ENCODE results near the gene CASZ1.

Gene CASZ1

GRCh38 chr1:10671622-10672342 is 124.7 kb downstream of the CASZ1 start:
- Histone ChIP-seq H3K27me3 (replicated peaks) (peaks cover 10% of the 10 kb centered on the region), H3K27ac (no peak overlapping the region), H3K4me3 (ENCODE audit: low read depth, low read length) (no peak overlapping the region), H3K36me3 (replicated peaks) (no peaks in the 10 kb centered on the region)
- DNase-seq: no peak
- in situ Hi-C loops (cut with HindIII; ENCODE audit: low pct_ligation_motif_present, low sequenced_read_pairs): no loop called here
- TF ChIP-seq, protein P1, sequence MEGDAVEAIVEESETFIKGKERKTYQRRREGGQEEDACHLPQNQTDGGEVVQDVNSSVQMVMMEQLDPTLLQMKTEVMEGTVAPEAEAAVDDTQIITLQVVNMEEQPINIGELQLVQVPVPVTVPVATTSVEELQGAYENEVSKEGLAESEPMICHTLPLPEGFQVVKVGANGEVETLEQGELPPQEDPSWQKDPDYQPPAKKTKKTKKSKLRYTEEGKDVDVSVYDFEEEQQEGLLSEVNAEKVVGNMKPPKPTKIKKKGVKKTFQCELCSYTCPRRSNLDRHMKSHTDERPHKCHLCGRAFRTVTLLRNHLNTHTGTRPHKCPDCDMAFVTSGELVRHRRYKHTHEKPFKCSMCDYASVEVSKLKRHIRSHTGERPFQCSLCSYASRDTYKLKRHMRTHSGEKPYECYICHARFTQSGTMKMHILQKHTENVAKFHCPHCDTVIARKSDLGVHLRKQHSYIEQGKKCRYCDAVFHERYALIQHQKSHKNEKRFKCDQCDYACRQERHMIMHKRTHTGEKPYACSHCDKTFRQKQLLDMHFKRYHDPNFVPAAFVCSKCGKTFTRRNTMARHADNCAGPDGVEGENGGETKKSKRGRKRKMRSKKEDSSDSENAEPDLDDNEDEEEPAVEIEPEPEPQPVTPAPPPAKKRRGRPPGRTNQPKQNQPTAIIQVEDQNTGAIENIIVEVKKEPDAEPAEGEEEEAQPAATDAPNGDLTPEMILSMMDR (IDR thresholded peaks at IDR 0.05; ENCODE audit: low read depth, low read length, missing control alignments): no peak

DNA sequence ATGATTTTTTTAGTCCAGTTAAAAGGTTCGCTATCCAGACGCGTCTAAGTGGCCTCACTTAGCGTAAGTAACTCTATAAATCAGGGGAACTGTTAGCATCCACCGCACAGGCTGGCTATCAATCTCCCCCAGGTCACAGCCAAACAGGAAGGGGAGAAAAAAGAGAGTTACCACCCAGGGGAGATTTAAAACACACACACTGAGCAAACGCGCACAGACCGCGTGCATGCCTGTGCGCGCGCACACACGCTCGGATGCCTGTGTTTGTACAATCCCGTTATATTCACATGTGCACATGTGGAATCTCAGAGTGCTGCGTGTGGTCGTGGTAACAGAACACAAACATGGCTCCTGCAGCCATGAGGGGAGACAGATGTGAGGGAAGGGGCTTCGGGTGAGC is 125.4 kb downstream of the CASZ1 start:
- no peak overlapping the region for H3K4me3 ChIP-seq (ENCODE audit: low read depth, low read length)
- no peak overlapping the region for H3K27ac ChIP-seq
- H3K36me3 ChIP-seq (replicated peaks): no peaks in the 10 kb centered on the region
- TF ChIP-seq, protein P1 (IDR thresholded peaks at IDR 0.05; ENCODE audit: low read depth, low read length, missing control alignments): no peak
- H3K27me3 ChIP-seq (replicated peaks): peaks cover 10% of the 10 kb centered on the region
- in situ Hi-C loops (cut with HindIII; ENCODE audit: low pct_ligation_motif_present, low sequenced_read_pairs): no loop called here
- no peak for DNase-seq

DNA sequence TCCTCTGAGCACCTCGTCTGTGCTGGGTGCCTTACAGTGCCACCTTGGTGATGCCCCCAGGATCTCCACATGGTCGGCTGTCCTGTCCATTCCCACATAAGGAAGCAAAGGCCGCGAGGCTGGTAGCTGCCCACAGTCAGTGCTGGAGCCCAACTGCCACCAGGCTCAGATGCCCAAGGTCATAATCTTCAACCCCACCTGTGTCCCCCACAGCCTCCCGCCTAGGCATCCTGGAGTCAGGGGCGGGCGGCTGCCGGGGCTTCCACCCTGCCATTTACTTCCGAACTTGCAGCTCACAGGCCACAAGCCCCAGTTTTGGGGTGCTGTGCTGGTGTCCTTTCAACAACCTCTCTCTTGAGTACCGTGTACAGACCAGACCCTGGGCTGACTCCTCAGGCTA is 126.3 kb downstream of the CASZ1 start:
- H3K4me3 ChIP-seq (ENCODE audit: low read depth, low read length): no peak overlapping the region
- no peak for DNase-seq
- TF ChIP-seq, protein P1 (IDR thresholded peaks at IDR 0.05; ENCODE audit: low read depth, low read length, missing control alignments): no peak
- H3K27me3 ChIP-seq (replicated peaks): peaks cover 10% of the 10 kb centered on the region
- no peak overlapping the region for H3K27ac ChIP-seq
- in situ Hi-C loops (cut with HindIII; ENCODE audit: low pct_ligation_motif_present, low sequenced_read_pairs): no loop called here
- H3K36me3 ChIP-seq (replicated peaks): no peaks in the 10 kb centered on the region

- in situ Hi-C loops (cut with HindIII; ENCODE audit: low pct_ligation_motif_present, low sequenced_read_pairs): no loop called here
- H3K27me3 ChIP-seq (replicated peaks): peaks cover 10% of the 10 kb centered on the region
- TF ChIP-seq, protein P1 (IDR thresholded peaks at IDR 0.05; ENCODE audit: low read depth, low read length, missing control alignments): no peak
- H3K36me3 ChIP-seq (replicated peaks): no peaks in the 10 kb centered on the region
- no peak overlapping the region for H3K27ac ChIP-seq
- no peak overlapping the region for H3K4me3 ChIP-seq (ENCODE audit: low read depth, low read length)
- DNase-seq: no peak
These were observed 126.9 kb downstream of the CASZ1 start for GRCh38 chr1:10669570-10669969.

GRCh38 chr1:10667861-10668761 is 128.3 kb downstream of the CASZ1 start:
- in situ Hi-C loops (cut with HindIII; ENCODE audit: low pct_ligation_motif_present, low sequenced_read_pairs): no loop called here
- no peak for DNase-seq
- TF ChIP-seq, protein P1 (IDR thresholded peaks at IDR 0.05; ENCODE audit: low read depth, low read length, missing control alignments): no peak
- Histone ChIP-seq H3K4me3 (ENCODE audit: low read depth, low read length) (no peak overlapping the region), H3K36me3 (replicated peaks) (no peaks in the 10 kb centered on the region), H3K27ac (no peak overlapping the region), H3K27me3 (replicated peaks) (peaks cover 10% of the 10 kb centered on the region)
